DMS 273 (cell line): ENCODE data around the gene TC2N.
"Not testable (repeated sequence)": the region's sequence is repeated elsewhere in the genome, so short reads cannot be mapped to it uniquely, and the experiment has no call there.

ENCODE experiments used
- DNase-seq: peaks from one replicate; lab custom pipeline; 2025; ENCODE audit not compliant: unreplicated experiment; lab: John Stamatoyannopoulos, UW

The TC2N gene

GRCh38 chr14:91870001-91870400 is 2.7 kb upstream of the TC2N start:
- no peak for DNase-seq

- DNase-seq: no peak
Measured at GRCh38 chr14:91869556-91869955, 2.2 kb upstream of the TC2N start.

- DNase-seq: no peak
Measured at GRCh38 chr14:91866511-91867295, 633 bp downstream of the TC2N start.

- no peak for DNase-seq
Measured at GRCh38 chr14:91866061-91866460, 1.3 kb downstream of the TC2N start.

- DNase-seq: no peak
Measured at GRCh38 chr14:91862417-91862816, 4.9 kb downstream of the TC2N start.

- no peak for DNase-seq
Measured at GRCh38 chr14:91861091-91861490, 6.2 kb downstream of the TC2N start.

GRCh38 chr14:91860238-91860637 is 7.1 kb downstream of the TC2N start:
- no peak for DNase-seq

GRCh38 chr14:91858536-91859275 is 8.6 kb downstream of the TC2N start:
- DNase-seq: no peak

- DNase-seq: no peak
Measured at GRCh38 chr14:91857614-91858013, 9.7 kb downstream of the TC2N start.

- no peak for DNase-seq
Measured at GRCh38 chr14:91854327-91854934, 12.9 kb downstream of the TC2N start.

- DNase-seq: no peak
Measured at GRCh38 chr14:91851563-91851962, 15.8 kb downstream of the TC2N start.

GRCh38 chr14:91848504-91849001 is 18.8 kb downstream of the TC2N start:
- DNase-seq: no peak

GRCh38 chr14:91847693-91848092 is 19.6 kb downstream of the TC2N start:
- no peak for DNase-seq

GRCh38 chr14:91845652-91846051 is 21.7 kb downstream of the TC2N start:
- no peak for DNase-seq

- not testable (repeated sequence) for DNase-seq
Measured at GRCh38 chr14:91845056-91845455, 22.3 kb downstream of the TC2N start.

- DNase-seq: no peak
Measured at GRCh38 chr14:91844029-91844428, 23.3 kb downstream of the TC2N start.

- no peak for DNase-seq
Measured at GRCh38 chr14:91843437-91843836, 23.9 kb downstream of the TC2N start.

GRCh38 chr14:91841065-91841464 is 26.3 kb downstream of the TC2N start:
- DNase-seq: no peak

GRCh38 chr14:91839749-91840148 is 27.6 kb downstream of the TC2N start:
- DNase-seq: no peak

- no peak for DNase-seq
Measured at GRCh38 chr14:91837076-91837475, 30.3 kb downstream of the TC2N start.

GRCh38 chr14:91835920-91836843 is 31.2 kb downstream of the TC2N start:
- DNase-seq: peak; percentile 77
